ENCODE results near the gene SLC31A1.

- TF ChIP-seq, protein P1, sequence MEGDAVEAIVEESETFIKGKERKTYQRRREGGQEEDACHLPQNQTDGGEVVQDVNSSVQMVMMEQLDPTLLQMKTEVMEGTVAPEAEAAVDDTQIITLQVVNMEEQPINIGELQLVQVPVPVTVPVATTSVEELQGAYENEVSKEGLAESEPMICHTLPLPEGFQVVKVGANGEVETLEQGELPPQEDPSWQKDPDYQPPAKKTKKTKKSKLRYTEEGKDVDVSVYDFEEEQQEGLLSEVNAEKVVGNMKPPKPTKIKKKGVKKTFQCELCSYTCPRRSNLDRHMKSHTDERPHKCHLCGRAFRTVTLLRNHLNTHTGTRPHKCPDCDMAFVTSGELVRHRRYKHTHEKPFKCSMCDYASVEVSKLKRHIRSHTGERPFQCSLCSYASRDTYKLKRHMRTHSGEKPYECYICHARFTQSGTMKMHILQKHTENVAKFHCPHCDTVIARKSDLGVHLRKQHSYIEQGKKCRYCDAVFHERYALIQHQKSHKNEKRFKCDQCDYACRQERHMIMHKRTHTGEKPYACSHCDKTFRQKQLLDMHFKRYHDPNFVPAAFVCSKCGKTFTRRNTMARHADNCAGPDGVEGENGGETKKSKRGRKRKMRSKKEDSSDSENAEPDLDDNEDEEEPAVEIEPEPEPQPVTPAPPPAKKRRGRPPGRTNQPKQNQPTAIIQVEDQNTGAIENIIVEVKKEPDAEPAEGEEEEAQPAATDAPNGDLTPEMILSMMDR (IDR thresholded peaks at IDR 0.05), result no peak
- TF ChIP-seq POLR2AphosphoS5 (IDR thresholded peaks at IDR 0.05), result no peak
- TF ChIP-seq POLR2A (IDR thresholded peaks at IDR 0.05), result no peak
These were observed 77.8 kb downstream of the SLC31A1 start for GRCh38 chr9:113298924-113299770.
